SU-DHL-6 (cell line): ENCODE results near the gene TMEM37.

Experiments used
- EZH2phosphoT487 ChIP-seq: fragments of 200-600 bp; sonication (generic), shearing (Covaris generic); conservative IDR thresholded peaks from 2 replicates; pipeline ENCODE4 v1.6.1; 2018; ENCODE audit warnings: mild to moderate bottlenecking, antibody characterized with exemption, low read length, moderate library complexity, mixed read lengths
- TF ChIP-seq, protein P1 (sequence below): fragments of 200-600 bp; sonication (generic); IDR thresholded peaks from one replicate; pipeline ENCODE4 v1.5.1; 2017; ENCODE audit warnings: antibody characterized with exemption, mild to moderate bottlenecking, low read length, moderate library complexity; ENCODE audit not compliant: insufficient read depth, poor library complexity, severe bottlenecking

DNA sequence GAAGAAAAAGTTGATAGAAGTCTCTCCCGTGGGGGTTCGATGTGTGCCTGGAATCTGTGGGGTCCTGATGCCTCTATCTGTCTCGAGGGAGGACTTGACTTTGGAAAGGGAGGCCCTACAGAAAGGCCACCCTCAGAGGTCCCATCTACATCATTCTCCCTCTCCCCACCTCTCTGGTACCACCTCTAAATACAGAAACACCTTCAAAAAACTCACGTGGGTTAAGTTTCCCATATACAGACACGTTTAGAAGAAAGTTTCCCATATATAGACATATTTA is 5.3 kb upstream of the TMEM37 start:
- TF ChIP-seq, protein P1, sequence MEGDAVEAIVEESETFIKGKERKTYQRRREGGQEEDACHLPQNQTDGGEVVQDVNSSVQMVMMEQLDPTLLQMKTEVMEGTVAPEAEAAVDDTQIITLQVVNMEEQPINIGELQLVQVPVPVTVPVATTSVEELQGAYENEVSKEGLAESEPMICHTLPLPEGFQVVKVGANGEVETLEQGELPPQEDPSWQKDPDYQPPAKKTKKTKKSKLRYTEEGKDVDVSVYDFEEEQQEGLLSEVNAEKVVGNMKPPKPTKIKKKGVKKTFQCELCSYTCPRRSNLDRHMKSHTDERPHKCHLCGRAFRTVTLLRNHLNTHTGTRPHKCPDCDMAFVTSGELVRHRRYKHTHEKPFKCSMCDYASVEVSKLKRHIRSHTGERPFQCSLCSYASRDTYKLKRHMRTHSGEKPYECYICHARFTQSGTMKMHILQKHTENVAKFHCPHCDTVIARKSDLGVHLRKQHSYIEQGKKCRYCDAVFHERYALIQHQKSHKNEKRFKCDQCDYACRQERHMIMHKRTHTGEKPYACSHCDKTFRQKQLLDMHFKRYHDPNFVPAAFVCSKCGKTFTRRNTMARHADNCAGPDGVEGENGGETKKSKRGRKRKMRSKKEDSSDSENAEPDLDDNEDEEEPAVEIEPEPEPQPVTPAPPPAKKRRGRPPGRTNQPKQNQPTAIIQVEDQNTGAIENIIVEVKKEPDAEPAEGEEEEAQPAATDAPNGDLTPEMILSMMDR, result no peak
- TF ChIP-seq EZH2phosphoT487, result no peak
